HL-60 (cell line): ENCODE measurements around the gene TMEM79.

Source experiments
- DNase-seq, 2 experiments: peaks; one replicate each; pipeline ENCODE4 v3.0.0-alpha.2; 2010 to 2020; ENCODE audit warnings: low read depth in 1 of 2, low spot score in 1 of 2
- H3K27ac ChIP-seq: fragments of 250-450 bp; sonication (Bioruptor Pico); replicated peaks from 2 replicates; pipeline ENCODE4 v1.5.1; 2020; ENCODE audit warnings: mild to moderate bottlenecking, moderate library complexity
- H3K27me3 ChIP-seq: fragments of 250-450 bp; sonication (Bioruptor Pico); 2 replicates; pipeline ENCODE4 v1.5.1; 2021; ENCODE audit warnings: mild to moderate bottlenecking, moderate library complexity; ENCODE audit not compliant: insufficient read depth, poor library complexity, severe bottlenecking
- H3K4me3 ChIP-seq: replicated peaks from 2 replicates; pipeline ENCODE4 v1.5.1; 2011; ENCODE audit warnings: mild to moderate bottlenecking, control low read depth, low read length; ENCODE audit not compliant: insufficient read depth
- CTCF ChIP-seq: IDR thresholded peaks from one replicate; pipeline ENCODE4 v1.5.1; 2011; ENCODE audit warnings: low read length, control low read depth, inconsistent platforms; ENCODE audit not compliant: insufficient read depth
- GABPA ChIP-seq: IDR thresholded peaks from 2 replicates; pipeline ENCODE4 v1.6.1; 2012; ENCODE audit warnings: low read depth
- POLR2AphosphoS5 ChIP-seq: IDR thresholded peaks from 2 replicates; pipeline ENCODE4 v1.6.1; 2012; ENCODE audit warnings: low read depth
- REST ChIP-seq: IDR thresholded peaks from 2 replicates; pipeline ENCODE4 v1.6.1; 2012; ENCODE audit warnings: low read depth; ENCODE audit not compliant: insufficient replicate concordance
- SPI1 ChIP-seq: IDR thresholded peaks from 2 replicates; pipeline ENCODE4 v1.6.1; 2012; ENCODE audit warnings: low read depth, mild to moderate bottlenecking, borderline replicate concordance

TMEM79 gene

GRCh38 chr1:156247460-156248322 is 36.4 kb upstream of the TMEM79 start, which contains the start of gene PAQR6:
TSS of gene PAQR6 (minus strand) at chr1:156248056. CDS start at chr1:156246731, 1,325 bp downstream.
- H3K27ac ChIP-seq = no peak within 1 kb of the TSS
- no peak for DNase-seq
- H3K27me3 ChIP-seq = no peaks in the 10 kb centered on the region

GRCh38 chr1:156248323-156248683 is 35.8 kb upstream of the TMEM79 start:
- TF ChIP-seq POLR2AphosphoS5 (no peak), GABPA (no peak), CTCF (no peak), REST (no peak), SPI1 (no peak)
- DNase-seq = no peak
- no peak overlapping the region for H3K4me3 ChIP-seq
- H3K27me3 ChIP-seq = no peaks in the 10 kb centered on the region
- H3K27ac ChIP-seq = no peak overlapping the region

More at GRCh38 chr1:156247460-156248322, 36.4 kb upstream of the TMEM79 start, which contains the start of gene PAQR6:
- TF ChIP-seq REST (no peak), SPI1 (no peak), CTCF (no peak), POLR2AphosphoS5 (0 out of 2 replicates have a peak, but pooled peaks have one; percentile 19), GABPA (no peak)
- no peak within 1 kb of the TSS for H3K4me3 ChIP-seq

- no peak overlapping the region for H3K4me3 ChIP-seq
- no peak overlapping the region for H3K27ac ChIP-seq
Observed at GRCh38 chr1:156249593-156249992, 34.5 kb upstream of the TMEM79 start.

GRCh38 chr1:156251527-156251926 is 32.6 kb upstream of the TMEM79 start:
- Histone ChIP-seq H3K27me3 (no peaks in the 10 kb centered on the region), H3K27ac (no peak overlapping the region), H3K4me3 (no peak overlapping the region)
- no peak for DNase-seq
- no peak for TF ChIP-seq SPI1

More at GRCh38 chr1:156249593-156249992, 34.5 kb upstream of the TMEM79 start:
- TF ChIP-seq POLR2AphosphoS5 = no peak; the same call in 1 of the 2 replicates
- H3K27me3 ChIP-seq = no peaks in the 10 kb centered on the region
- DNase-seq = no peak
